ENCODE data around the gene ALDH3A1. TPM values are rescaled to one million over a fixed set of nuclear protein-coding genes. Genes with fewer than 3 reads are reported as not detected.

The ALDH3A1 gene
- total and polyA plus RNA-seq, 9 of the 15 experiments (the other 6 are each of a cell fraction or from before 2014, with no cell fraction given) = not detected

GRCh38 chr17:19753051-19753509 is 5.0 kb upstream of the ALDH3A1 start:
- 0% methylated on average over 11 of the region's 12 CpGs for WGBS (ENCODE audit: insufficient coverage, low coverage, missing lambda C conversion rate)
- ATAC-seq (no peak), DNase-seq (ENCODE audit: extremely low read depth in 1 of 4, low spot score in 3 of 4) (no peak), FAIRE-seq (no peak)
- peak overlapping the region in 1 of 2 experiments; percentile 26; a peak in 1 of 4 replicates for H3K9ac ChIP-seq (ENCODE audit: insufficient read depth in 1 of 2, low read depth in 2 of 2, low read length in 2 of 2)
- no TSS peak for BruUV-seq (replicated peaks)
- no peak overlapping the region for H2AFZ ChIP-seq (ENCODE audit: low read depth, low read length)
- H3K27ac ChIP-seq (ENCODE audit: extremely low read depth, low read depth, low read length) = no peak overlapping the region
- no peaks in the 10 kb centered on the region for H3K9me3 ChIP-seq (replicated peaks; ENCODE audit: control insufficient read depth, insufficient read depth, low read depth, low read length)
- no peak overlapping the region for H3K4me3 ChIP-seq
- ChIA-PET CTCF (ENCODE audit: low intra/inter-chr PET ratio) (no interaction called here), POLR2A (interaction anchor here (0.8 kb wide), 1 partner anchor 19 kb away, joined by 3 read pairs; no protein-coding TSS in a partner anchor)
- intact Hi-C loops (cut with micrococcal nuclease) (no loop called here), in situ Hi-C loops (cut with MboI) (no loop called here)
- H3K9me1 ChIP-seq (ENCODE audit: control insufficient read depth, insufficient read depth, low read length) = no peaks in the 10 kb centered on the region
- no peak overlapping the region for H3K4me2 ChIP-seq (ENCODE audit: insufficient read depth, low read length)
- H3K79me2 ChIP-seq (ENCODE audit: control insufficient read depth, insufficient read depth, low read length) = no peaks in the 10 kb centered on the region
- TF ChIP-seq KLF16 (IDR thresholded peaks at IDR 0.05) (no peak), NFIC (IDR thresholded peaks at IDR 0.05) (no peak), RBM34 (IDR thresholded peaks at IDR 0.05; ENCODE audit: borderline replicate concordance, insufficient read depth, low read length) (no peak), ILF3 (IDR thresholded peaks at IDR 0.05; ENCODE audit: borderline replicate concordance) (no peak)
- no peaks in the 10 kb centered on the region for H4K20me1 ChIP-seq (replicated peaks; ENCODE audit: control insufficient read depth, insufficient read depth, low read length)
- H3K36me3 ChIP-seq (ENCODE audit: control insufficient read depth, insufficient read depth, low read length) = no peaks in the 10 kb centered on the region
- H3K27me3 ChIP-seq (ENCODE audit: control insufficient read depth in 2 of 2, insufficient read depth in 2 of 2, low read length in 2 of 2) = peaks cover 8 to 60% of the 10 kb centered on the region in 2 experiments; a peak in 3 of 5 replicates
- H3K4me1 ChIP-seq (replicated peaks in 1 of 2; ENCODE audit: control insufficient read depth in 2 of 2, insufficient read depth in 2 of 2, low read length in 2 of 2) = no peaks in the 10 kb centered on the region; a peak in 1 of 5 replicates

GRCh38 chr17:19752216-19753050 is 4.3 kb upstream of the ALDH3A1 start:
- no peak for FAIRE-seq
- BruUV-seq (replicated peaks) = no TSS peak
- Histone ChIP-seq H3K36me3 (ENCODE audit: control insufficient read depth, insufficient read depth, low read length) (no peaks in the 10 kb centered on the region), H2AFZ (ENCODE audit: low read depth, low read length) (no peak overlapping the region), H3K27me3 (ENCODE audit: control insufficient read depth in 2 of 2, insufficient read depth in 2 of 2, low read length in 2 of 2) (peaks cover 8 to 60% of the 10 kb centered on the region in 2 experiments; a peak in 3 of 5 replicates), H3K9me1 (ENCODE audit: control insufficient read depth, insufficient read depth, low read length) (no peaks in the 10 kb centered on the region), H3K4me2 (ENCODE audit: insufficient read depth, low read length) (no peak overlapping the region), H3K4me1 (replicated peaks in 1 of 2; ENCODE audit: control insufficient read depth in 2 of 2, insufficient read depth in 2 of 2, low read length in 2 of 2) (no peaks in the 10 kb centered on the region; a peak in 1 of 5 replicates), H3K27ac (ENCODE audit: extremely low read depth, low read depth, low read length) (no peak overlapping the region), H3K4me3 (no peak overlapping the region), H4K20me1 (replicated peaks; ENCODE audit: control insufficient read depth, insufficient read depth, low read length) (no peaks in the 10 kb centered on the region), H3K79me2 (ENCODE audit: control insufficient read depth, insufficient read depth, low read length) (no peaks in the 10 kb centered on the region), H3K9me3 (replicated peaks; ENCODE audit: control insufficient read depth, insufficient read depth, low read depth, low read length) (no peaks in the 10 kb centered on the region), H3K9ac (ENCODE audit: insufficient read depth in 1 of 2, low read depth in 2 of 2, low read length in 2 of 2) (no peak overlapping the region; a peak in 1 of 4 replicates)
- in situ Hi-C loops (cut with MboI) (no loop called here), intact Hi-C loops (cut with micrococcal nuclease) (no loop called here)
- DNase-seq (ENCODE audit: extremely low read depth in 1 of 4, low spot score in 3 of 4) = no peak
- 0% methylated on average over 9 of the region's 15 CpGs for WGBS (ENCODE audit: insufficient coverage, low coverage, missing lambda C conversion rate)
- ATAC-seq = no peak
- ChIA-PET CTCF (ENCODE audit: low intra/inter-chr PET ratio) (no interaction called here), POLR2A (interaction anchor here (0.8 kb wide), 1 partner anchor 20 kb away, joined by 3 read pairs; no protein-coding TSS in a partner anchor)
- TF ChIP-seq ZNF511 (CRISPR knock-in tag; IDR thresholded peaks at IDR 0.05) (no peak), SMAD1 (IDR thresholded peaks at IDR 0.05; ENCODE audit: low read depth, low read length, partially characterized antibody) (no peak), ZNF445 (CRISPR knock-in tag; IDR thresholded peaks at IDR 0.05; ENCODE audit: low read depth) (no peak), HSF4 (CRISPR knock-in tag; IDR thresholded peaks at IDR 0.05; ENCODE audit: borderline replicate concordance) (no peak), PHB (CRISPR knock-in tag; IDR thresholded peaks at IDR 0.05) (no peak), CBX5 (IDR thresholded peaks at IDR 0.05; ENCODE audit: borderline replicate concordance, low read depth) (no peak), NUFIP1 (IDR thresholded peaks at IDR 0.05; ENCODE audit: partially characterized antibody) (no peak), EHMT2 (IDR thresholded peaks at IDR 0.05) (no peak), ZNF583 (CRISPR knock-in tag; IDR thresholded peaks at IDR 0.05) (no peak), PREB (CRISPR knock-in tag; IDR thresholded peaks at IDR 0.05) (no peak), NR2C1 (IDR thresholded peaks at IDR 0.05) (no peak), NR2C1 (tag; IDR thresholded peaks at IDR 0.05) (no peak)

All from K562 (cell line).